ENCODE data around the gene MYL12B. TPM values are rescaled to one million over a fixed set of nuclear protein-coding genes. Genes with fewer than 3 reads are reported as not detected.

Gene MYL12B
- total RNA-seq, 1 donor from 2014 or later: 185 TPM

- Mint-ChIP-seq H3K4me1 (no peaks in the 10 kb centered on the region), H3K36me3 (ENCODE audit: low read depth) (no peaks in the 10 kb centered on the region), H3K27me3 (no peaks in the 10 kb centered on the region), H3K4me3 (no peak overlapping the region), H3K9me3 (no peaks in the 10 kb centered on the region), H3K27ac (no peak overlapping the region)
- DNase-seq (no peak), ATAC-seq (ENCODE audit: low read depth) (no peak)
- POLR2A ChIA-PET: interaction anchor here (1.2 kb wide), 1 partner anchor 37 kb away, joined by 3 read pairs; no protein-coding TSS in a partner anchor
- intact Hi-C loops (cut with micrococcal nuclease): no loop called here
- TF ChIP-seq, protein P1, sequence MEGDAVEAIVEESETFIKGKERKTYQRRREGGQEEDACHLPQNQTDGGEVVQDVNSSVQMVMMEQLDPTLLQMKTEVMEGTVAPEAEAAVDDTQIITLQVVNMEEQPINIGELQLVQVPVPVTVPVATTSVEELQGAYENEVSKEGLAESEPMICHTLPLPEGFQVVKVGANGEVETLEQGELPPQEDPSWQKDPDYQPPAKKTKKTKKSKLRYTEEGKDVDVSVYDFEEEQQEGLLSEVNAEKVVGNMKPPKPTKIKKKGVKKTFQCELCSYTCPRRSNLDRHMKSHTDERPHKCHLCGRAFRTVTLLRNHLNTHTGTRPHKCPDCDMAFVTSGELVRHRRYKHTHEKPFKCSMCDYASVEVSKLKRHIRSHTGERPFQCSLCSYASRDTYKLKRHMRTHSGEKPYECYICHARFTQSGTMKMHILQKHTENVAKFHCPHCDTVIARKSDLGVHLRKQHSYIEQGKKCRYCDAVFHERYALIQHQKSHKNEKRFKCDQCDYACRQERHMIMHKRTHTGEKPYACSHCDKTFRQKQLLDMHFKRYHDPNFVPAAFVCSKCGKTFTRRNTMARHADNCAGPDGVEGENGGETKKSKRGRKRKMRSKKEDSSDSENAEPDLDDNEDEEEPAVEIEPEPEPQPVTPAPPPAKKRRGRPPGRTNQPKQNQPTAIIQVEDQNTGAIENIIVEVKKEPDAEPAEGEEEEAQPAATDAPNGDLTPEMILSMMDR (IDR thresholded peaks at IDR 0.05): no peak
- CTCF ChIA-PET: interaction anchor here (1.4 kb wide), 1 partner anchor 70 kb away, joined by 3 read pairs; no protein-coding TSS in a partner anchor
These were observed 40.4 kb upstream of the MYL12B start for GRCh38 chr18:3221496-3221895.

DNA sequence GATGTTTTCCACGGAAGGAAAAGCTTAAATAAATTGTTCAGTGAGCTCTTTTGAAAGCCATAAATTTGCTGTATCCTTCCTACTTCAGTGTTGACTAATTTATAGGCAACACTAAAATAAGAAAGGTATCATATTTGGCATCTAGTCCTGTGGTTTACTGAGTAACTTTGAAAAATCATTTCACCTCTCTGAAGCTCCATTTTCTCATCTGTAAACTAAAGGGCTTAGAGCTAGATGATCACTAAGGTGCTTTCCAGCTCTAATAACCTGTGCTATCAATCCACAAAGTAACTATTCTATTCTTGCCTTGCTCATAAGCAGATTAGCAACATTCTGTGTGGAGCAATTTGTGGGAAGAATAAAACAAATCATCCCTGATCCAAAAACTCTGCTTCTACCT is 38.6 kb upstream of the MYL12B start:
- Mint-ChIP-seq H3K4me1 (no peaks in the 10 kb centered on the region), H3K9me3 (peaks cover 2% of the 10 kb centered on the region), H3K36me3 (ENCODE audit: low read depth) (no peaks in the 10 kb centered on the region), H3K27ac (no peak overlapping the region), H3K4me3 (no peak overlapping the region), H3K27me3 (no peaks in the 10 kb centered on the region)
- POLR2A ChIA-PET: no interaction called here
- intact Hi-C loops (cut with micrococcal nuclease): no loop called here
- ATAC-seq (ENCODE audit: low read depth): no peak
- TF ChIP-seq, protein P1 (IDR thresholded peaks at IDR 0.05): no peak
- CTCF ChIA-PET: no interaction called here
- no peak for DNase-seq

- Mint-ChIP-seq H3K27ac (no peak overlapping the region), H3K4me3 (no peak overlapping the region), H3K27me3 (no peaks in the 10 kb centered on the region), H3K36me3 (ENCODE audit: low read depth) (no peaks in the 10 kb centered on the region), H3K4me1 (no peaks in the 10 kb centered on the region), H3K9me3 (peaks cover 2% of the 10 kb centered on the region)
- TF ChIP-seq, protein P1 (IDR thresholded peaks at IDR 0.05): no peak
- intact Hi-C loops (cut with micrococcal nuclease): no loop called here
- ChIA-PET CTCF (no interaction called here), POLR2A (no interaction called here)
- ATAC-seq (ENCODE audit: low read depth) (no peak), DNase-seq (no peak)
These were observed 37.7 kb upstream of the MYL12B start for GRCh38 chr18:3224223-3224622.

GRCh38 chr18:3225588-3225987 is 36.3 kb upstream of the MYL12B start:
- DNase-seq: no peak
- no peak for ATAC-seq (ENCODE audit: low read depth)
- H3K4me1 Mint-ChIP-seq: no peaks in the 10 kb centered on the region
- intact Hi-C loops (cut with micrococcal nuclease): no loop called here
- no peaks in the 10 kb centered on the region for H3K27me3 Mint-ChIP-seq
- CTCF ChIA-PET: interaction anchor here (0.7 kb wide), 1 partner anchor 21 kb away, joined by 4 read pairs; no protein-coding TSS in a partner anchor
- H3K4me3 Mint-ChIP-seq: no peak overlapping the region
- H3K27ac Mint-ChIP-seq: no peak overlapping the region
- peaks cover 2% of the 10 kb centered on the region for H3K9me3 Mint-ChIP-seq
- POLR2A ChIA-PET: no interaction called here
- H3K36me3 Mint-ChIP-seq (ENCODE audit: low read depth): no peaks in the 10 kb centered on the region
- TF ChIP-seq, protein P1 (IDR thresholded peaks at IDR 0.05): no peak

DNA sequence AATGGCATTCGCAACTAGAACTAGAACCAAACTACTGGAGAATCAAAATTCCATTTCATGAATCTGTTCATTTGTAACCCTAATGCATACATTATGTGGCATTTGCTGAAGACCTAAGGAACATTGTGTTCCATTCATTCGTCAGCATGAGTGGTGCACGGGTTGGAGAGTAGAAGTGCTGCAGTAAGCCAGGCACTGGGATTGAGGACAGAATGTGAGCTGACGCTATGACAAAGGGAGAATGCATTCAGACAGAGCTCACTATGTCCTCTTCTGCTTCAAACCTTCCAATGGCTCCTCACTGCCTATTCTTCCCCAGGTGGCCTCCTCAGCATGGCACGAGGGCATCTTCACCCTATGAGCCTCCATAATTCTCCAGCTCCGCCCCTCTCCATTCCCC is 35.9 kb upstream of the MYL12B start:
- H3K27ac Mint-ChIP-seq: no peak overlapping the region
- intact Hi-C loops (cut with micrococcal nuclease): no loop called here
- ChIA-PET POLR2A (interaction anchor here (1.0 kb wide), 1 partner anchor 46 kb away, joined by 3 read pairs; no protein-coding TSS in a partner anchor), CTCF (interaction anchor here (0.7 kb wide), 1 partner anchor 20 kb away, joined by 4 read pairs; no protein-coding TSS in a partner anchor)
- no peak for DNase-seq
- H3K4me3 Mint-ChIP-seq: no peak overlapping the region
- ATAC-seq (ENCODE audit: low read depth): no peak
- H3K36me3 Mint-ChIP-seq (ENCODE audit: low read depth): no peaks in the 10 kb centered on the region
- no peaks in the 10 kb centered on the region for H3K4me1 Mint-ChIP-seq
- H3K9me3 Mint-ChIP-seq: peaks cover 2% of the 10 kb centered on the region
- H3K27me3 Mint-ChIP-seq: no peaks in the 10 kb centered on the region
- TF ChIP-seq, protein P1 (IDR thresholded peaks at IDR 0.05): no peak
